HG03175 (cell line): ENCODE results near the gene DDTL.

Experiments
- ATAC-seq: cut with Tn5 transposase; IDR thresholded peaks from one replicate; pipeline ENCODE4 v1.9.1; 2021; ENCODE audit warnings: mild to moderate bottlenecking, moderate library complexity; ENCODE audit not compliant: unreplicated experiment

Gene DDTL

GRCh38 chr22:24003887-24004286 is 37.2 kb downstream of the DDTL start:
- no peak for ATAC-seq

- no peak for ATAC-seq
These were observed 38.5 kb downstream of the DDTL start, which contains the start of gene GSTT4 for GRCh38 chr22:24005201-24005600. Gene GSTT4, minus strand, starts transcription at chr22:24005453. Its CDS starts 97 bp downstream, at chr22:24005356.

DNA sequence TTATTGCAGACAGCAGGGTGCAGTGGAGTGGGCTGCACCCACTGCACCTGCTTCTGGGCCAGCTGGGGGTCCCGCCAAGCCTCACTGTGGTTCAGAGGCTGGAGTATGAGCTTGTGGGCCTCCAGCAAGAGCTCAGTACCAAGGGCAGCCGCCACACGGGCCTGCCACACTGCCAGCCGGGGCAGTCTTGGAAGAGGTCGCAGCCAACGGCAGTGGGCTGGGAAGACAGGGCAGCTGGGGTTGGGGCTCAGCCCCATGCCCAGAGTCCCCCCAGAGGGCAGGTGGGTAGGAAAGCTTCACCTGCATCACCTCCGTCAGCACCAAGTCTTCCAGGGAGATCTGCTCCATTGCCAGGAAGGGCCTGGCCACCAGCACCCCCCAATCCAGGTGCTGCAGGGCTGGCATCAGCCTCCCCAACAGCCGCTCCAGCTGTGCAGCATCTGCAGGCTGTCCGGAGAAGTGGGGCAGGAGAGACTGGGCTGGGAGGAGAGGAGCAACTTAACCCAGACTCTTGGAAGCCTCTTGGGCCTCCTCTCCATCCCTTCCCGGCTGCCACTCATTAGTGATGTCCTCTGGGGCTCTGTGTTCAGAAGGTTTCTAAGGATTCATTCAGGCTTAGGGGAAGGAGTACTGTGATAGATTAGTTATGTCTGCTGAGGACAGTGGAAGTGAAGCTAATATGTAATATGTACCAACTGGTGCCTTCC is 39.7 kb downstream of the DDTL start:
- no peak for ATAC-seq

DNA sequence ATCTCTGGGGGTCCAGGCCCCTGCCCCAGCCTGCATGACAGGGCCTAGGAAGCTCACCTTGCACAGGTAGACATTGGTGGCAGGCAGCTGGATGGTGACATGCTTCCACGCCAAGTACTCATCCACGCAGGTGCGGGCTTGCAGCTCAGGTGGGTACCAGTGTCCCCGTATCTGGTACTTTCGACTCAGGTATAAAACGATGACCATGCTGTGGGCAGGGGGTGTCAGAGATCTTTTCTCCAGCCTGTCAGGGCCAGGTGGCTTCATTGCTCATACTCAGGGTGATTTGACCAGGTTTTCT is 40.2 kb downstream of the DDTL start:
- no peak for ATAC-seq

GRCh38 chr22:24007253-24008021 is 40.7 kb downstream of the DDTL start:
- ATAC-seq: no peak

GRCh38 chr22:24008022-24008283 is 41.3 kb downstream of the DDTL start:
- ATAC-seq: no peak

DNA sequence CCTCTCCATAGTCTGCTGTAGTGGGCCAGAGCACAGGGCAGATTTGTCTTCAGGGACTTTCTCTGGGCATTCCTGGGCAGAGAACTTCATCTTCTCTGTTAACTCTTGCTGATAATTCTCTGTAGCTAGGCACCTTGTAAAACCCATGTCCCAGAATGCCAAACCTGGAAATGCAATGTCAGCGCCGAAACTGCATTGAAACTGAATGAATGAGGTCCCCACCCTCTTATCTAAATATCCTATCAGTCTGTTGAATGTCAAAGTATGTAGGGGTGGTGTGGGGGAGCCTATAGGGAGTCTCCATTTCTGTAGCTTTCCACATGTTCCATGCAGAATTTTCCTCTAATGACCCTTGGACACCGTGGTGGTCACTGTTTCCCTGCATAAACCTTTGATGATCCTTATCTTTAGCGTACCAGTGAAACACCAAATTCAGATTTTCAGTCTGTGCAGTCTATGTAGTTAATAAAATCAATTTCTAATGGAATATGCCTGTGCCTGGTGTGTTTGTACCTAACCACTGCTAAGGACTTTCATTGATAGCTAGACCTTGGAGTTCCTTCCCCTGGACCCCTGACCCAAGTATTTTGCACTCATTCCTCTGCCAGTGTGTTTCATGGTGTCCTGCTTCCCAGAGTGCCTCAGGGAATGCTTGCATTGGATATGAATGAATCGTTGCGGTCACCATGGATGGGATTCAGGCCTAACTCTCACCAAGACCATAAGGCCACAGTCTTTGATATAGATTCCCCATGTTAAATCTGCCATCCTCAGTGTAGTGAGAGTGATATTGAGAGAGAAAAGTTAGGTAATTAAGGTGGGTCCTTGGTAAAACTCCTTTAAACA is 41.9 kb downstream of the DDTL start:
- ATAC-seq: no peak

DNA sequence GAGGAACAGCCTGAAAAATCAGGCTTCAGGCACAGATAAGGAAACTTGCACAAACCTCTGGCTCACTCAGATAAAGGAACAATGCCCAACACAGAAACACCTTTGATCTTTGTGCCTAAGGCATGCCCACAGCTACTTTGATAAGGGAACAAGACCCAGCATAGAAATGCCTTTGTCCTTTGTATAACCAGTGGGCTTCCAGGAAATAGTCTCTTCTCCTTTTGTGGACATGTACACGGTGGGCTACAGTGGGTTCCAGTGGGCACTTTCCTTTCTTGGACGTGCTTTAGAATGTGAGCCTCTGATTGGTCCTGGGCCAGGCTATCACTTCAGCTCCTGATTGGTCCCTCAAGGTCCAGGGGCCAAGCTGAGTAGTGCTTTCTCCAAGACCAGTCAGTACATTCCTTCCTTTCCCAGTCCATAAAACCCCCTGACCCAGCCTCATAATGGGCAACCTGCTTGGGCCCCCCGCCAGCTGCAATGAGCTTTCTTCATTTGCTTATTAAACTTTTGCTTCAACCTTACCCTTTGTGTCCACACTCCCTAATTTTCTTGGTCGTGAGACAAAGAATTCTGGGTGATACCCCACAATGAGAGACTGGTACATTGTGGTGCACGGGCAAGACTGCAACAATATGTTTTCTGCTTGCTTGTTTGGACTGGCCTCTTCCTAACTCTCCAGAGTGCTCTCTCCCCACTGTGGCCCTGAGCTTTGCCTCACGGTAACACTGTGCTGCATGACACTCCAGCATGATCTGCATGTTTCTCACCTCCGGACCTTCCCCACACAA is 42.7 kb downstream of the DDTL start:
- no peak for ATAC-seq

DNA sequence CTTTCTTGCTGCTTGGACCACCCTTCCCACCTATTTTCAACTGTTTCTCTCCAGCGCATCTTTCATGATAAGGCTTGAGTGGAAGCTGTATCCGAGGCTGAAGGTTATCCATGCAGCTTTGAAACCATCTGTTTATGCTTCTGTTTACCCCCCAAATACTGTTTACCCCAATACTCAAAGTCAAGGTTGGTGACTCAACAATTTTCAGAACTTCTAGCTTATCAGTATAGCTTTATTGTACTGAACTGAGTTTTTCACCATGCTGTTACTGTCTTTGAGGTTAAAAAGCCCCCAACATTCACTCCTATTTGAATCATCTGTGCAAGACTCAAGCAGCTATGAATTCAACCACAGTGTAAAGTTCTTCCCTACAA is 43.3 kb downstream of the DDTL start:
- no peak for ATAC-seq

DNA sequence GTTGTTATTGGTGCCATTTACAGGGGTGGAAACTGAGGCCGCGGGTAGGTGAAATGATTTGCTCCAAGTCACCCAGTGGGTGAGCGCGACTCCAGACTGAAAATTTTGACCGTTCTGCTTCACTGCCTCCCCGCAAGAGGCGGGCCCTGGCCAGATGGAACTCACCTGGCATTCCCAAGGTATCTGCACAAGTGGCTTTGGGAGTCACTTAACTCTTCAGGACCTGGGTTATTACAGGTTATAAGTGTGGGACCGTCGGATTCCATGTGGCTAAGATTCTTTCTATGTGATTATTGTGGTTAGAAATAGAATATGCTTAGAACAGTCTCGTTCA is 45.0 kb downstream of the DDTL start:
- ATAC-seq: no peak

- ATAC-seq: no peak
These were observed 49.5 kb downstream of the DDTL start for GRCh38 chr22:24016156-24016555.

DNA sequence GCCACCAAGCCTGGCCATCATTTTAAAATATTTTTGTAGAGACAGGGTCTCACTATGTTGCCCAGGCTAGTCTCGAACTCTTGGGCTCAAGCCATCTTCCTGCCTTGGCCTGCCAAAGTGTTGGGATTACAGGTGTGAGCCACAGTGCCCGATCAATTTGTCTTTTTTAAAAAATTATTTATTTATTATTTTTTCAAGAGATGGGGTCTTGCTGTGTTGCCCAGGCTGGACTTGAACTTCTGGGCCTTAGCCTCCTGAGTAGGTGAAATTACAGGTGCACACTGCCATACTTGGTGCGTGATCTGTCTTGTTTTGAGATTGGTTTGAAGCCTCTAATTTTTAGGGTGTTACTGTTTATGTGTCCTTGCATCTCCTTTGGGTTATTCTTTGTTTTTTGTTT is 54.6 kb downstream of the DDTL start:
- no peak for ATAC-seq
